HEK293 (cell line): ENCODE data around the gene POF1B.

ENCODE experiments used
- MYNN ChIP-seq: fragments of 450-650 bp; formaldehyde crosslinking; IDR thresholded peaks from 2 replicates; pipeline ENCODE4 v1.5.1; 2016; ENCODE audit warnings: missing biosample characterization, missing genetic modification characterization, borderline replicate concordance
- SCRT1 ChIP-seq: fragments of 450-650 bp; formaldehyde crosslinking; IDR thresholded peaks from 2 replicates; pipeline ENCODE4 v1.5.1; 2016; ENCODE audit warnings: missing biosample characterization, missing genetic modification characterization, borderline replicate concordance
- ZBTB7A ChIP-seq: fragments of 450-650 bp; formaldehyde crosslinking; IDR thresholded peaks from 2 replicates; pipeline ENCODE4 v1.5.1; 2016; ENCODE audit warnings: low read depth, missing biosample characterization, missing genetic modification characterization
- ZNF202 ChIP-seq: fragments of 450-650 bp; formaldehyde crosslinking; IDR thresholded peaks from 2 replicates; pipeline ENCODE4 v1.5.1; 2016; ENCODE audit warnings: missing biosample characterization, missing genetic modification characterization, borderline replicate concordance
- ZNF239 ChIP-seq: fragments of 450-650 bp; formaldehyde crosslinking; IDR thresholded peaks from 2 replicates; pipeline ENCODE4 v1.5.1; 2016; ENCODE audit warnings: missing biosample characterization, missing genetic modification characterization
- TF ChIP-seq, protein P1 (sequence below): fragments of 450-650 bp; formaldehyde crosslinking; IDR thresholded peaks from 2 replicates; pipeline ENCODE4 v1.5.1; 2016; ENCODE audit warnings: missing biosample characterization, missing genetic modification characterization
- TF ChIP-seq, protein P2 (sequence below): fragments of 450-650 bp; formaldehyde crosslinking; IDR thresholded peaks from 2 replicates; pipeline ENCODE4 v1.5.1; 2016; ENCODE audit warnings: missing biosample characterization, missing genetic modification characterization
- TF ChIP-seq, protein P3 (sequence below): fragments of 450-650 bp; formaldehyde crosslinking; IDR thresholded peaks from 2 replicates; pipeline ENCODE4 v1.5.1; 2016; ENCODE audit warnings: missing biosample characterization, missing genetic modification characterization

DNA sequence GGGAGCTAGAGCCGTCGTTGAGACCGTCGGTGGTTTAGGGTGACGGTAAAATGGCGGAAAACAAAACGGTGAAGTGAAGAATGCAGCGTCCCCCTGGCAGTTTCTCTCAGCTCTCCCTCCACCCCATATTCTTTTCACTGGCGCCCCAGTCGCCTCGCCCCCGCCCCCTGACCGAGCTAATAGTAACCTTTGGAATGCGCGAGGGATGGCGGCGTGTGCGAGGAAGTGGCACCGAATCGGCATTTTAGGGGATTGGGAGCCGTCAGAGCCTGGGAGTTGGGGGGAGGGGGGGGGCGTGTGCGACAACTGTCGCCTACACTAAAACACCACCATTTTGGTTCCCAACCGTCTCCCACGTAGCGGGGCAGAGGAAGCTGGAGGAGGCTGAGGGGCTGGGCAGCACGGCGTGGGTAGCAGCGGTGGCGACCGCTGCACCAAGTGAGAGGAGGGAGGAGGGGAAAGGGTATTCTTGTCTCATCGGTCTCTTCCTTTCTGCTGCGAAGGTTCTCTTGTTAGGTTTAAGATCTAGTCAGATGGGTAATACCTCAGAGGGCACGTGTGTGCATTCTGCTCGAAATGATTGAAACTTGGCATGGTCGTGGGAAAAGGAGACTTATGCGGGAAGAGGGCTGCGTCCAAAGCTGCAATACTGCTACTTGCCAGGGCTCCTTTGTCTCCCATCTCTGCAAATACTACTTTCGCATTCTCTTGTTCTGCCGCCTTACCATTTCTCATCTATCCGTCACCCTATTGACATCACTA, 134.8 kb downstream of the POF1B start:
- TF ChIP-seq, protein P1, sequence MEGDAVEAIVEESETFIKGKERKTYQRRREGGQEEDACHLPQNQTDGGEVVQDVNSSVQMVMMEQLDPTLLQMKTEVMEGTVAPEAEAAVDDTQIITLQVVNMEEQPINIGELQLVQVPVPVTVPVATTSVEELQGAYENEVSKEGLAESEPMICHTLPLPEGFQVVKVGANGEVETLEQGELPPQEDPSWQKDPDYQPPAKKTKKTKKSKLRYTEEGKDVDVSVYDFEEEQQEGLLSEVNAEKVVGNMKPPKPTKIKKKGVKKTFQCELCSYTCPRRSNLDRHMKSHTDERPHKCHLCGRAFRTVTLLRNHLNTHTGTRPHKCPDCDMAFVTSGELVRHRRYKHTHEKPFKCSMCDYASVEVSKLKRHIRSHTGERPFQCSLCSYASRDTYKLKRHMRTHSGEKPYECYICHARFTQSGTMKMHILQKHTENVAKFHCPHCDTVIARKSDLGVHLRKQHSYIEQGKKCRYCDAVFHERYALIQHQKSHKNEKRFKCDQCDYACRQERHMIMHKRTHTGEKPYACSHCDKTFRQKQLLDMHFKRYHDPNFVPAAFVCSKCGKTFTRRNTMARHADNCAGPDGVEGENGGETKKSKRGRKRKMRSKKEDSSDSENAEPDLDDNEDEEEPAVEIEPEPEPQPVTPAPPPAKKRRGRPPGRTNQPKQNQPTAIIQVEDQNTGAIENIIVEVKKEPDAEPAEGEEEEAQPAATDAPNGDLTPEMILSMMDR (tag by site-specific recombination) = peak; percentile 17; the same call in 1 of the 2 replicates
- TF ChIP-seq, protein P2, sequence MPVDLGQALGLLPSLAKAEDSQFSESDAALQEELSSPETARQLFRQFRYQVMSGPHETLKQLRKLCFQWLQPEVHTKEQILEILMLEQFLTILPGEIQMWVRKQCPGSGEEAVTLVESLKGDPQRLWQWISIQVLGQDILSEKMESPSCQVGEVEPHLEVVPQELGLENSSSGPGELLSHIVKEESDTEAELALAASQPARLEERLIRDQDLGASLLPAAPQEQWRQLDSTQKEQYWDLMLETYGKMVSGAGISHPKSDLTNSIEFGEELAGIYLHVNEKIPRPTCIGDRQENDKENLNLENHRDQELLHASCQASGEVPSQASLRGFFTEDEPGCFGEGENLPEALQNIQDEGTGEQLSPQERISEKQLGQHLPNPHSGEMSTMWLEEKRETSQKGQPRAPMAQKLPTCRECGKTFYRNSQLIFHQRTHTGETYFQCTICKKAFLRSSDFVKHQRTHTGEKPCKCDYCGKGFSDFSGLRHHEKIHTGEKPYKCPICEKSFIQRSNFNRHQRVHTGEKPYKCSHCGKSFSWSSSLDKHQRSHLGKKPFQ (tag by site-specific recombination) = no peak
- TF ChIP-seq ZNF239 (tag by site-specific recombination) (no peak), SCRT1 (tag by site-specific recombination) (no peak), MYNN (tag by site-specific recombination) (no peak), ZNF202 (tag by site-specific recombination) (no peak), ZBTB7A (no peak)
- TF ChIP-seq, protein P3, sequence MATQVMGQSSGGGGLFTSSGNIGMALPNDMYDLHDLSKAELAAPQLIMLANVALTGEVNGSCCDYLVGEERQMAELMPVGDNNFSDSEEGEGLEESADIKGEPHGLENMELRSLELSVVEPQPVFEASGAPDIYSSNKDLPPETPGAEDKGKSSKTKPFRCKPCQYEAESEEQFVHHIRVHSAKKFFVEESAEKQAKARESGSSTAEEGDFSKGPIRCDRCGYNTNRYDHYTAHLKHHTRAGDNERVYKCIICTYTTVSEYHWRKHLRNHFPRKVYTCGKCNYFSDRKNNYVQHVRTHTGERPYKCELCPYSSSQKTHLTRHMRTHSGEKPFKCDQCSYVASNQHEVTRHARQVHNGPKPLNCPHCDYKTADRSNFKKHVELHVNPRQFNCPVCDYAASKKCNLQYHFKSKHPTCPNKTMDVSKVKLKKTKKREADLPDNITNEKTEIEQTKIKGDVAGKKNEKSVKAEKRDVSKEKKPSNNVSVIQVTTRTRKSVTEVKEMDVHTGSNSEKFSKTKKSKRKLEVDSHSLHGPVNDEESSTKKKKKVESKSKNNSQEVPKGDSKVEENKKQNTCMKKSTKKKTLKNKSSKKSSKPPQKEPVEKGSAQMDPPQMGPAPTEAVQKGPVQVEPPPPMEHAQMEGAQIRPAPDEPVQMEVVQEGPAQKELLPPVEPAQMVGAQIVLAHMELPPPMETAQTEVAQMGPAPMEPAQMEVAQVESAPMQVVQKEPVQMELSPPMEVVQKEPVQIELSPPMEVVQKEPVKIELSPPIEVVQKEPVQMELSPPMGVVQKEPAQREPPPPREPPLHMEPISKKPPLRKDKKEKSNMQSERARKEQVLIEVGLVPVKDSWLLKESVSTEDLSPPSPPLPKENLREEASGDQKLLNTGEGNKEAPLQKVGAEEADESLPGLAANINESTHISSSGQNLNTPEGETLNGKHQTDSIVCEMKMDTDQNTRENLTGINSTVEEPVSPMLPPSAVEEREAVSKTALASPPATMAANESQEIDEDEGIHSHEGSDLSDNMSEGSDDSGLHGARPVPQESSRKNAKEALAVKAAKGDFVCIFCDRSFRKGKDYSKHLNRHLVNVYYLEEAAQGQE (tag by site-specific recombination) = no peak
